Keratinocyte (primary cell): ENCODE measurements around the gene OR5M10. TPM values are rescaled to one million over a fixed set of nuclear protein-coding genes. Genes with fewer than 3 reads are reported as not detected.

Experiments used
- DNase-seq: peaks from one replicate; pipeline ENCODE4 v3.0.0-alpha.2; 2011; ENCODE audit warnings: low read depth, missing footprints, low spot score
- FAIRE-seq: peaks from 2 replicates; lab custom pipeline; 2011; peaks lifted over from hg19 to GRCh38; lab: Jason Lieb, UNC
- H2AFZ ChIP-seq: 2 replicates; pipeline ENCODE4 v1.6.0; 2012; ENCODE audit warnings: low read length, control low read depth, inconsistent platforms; ENCODE audit not compliant: control insufficient read depth
- H3K27ac ChIP-seq: 2 replicates; pipeline ENCODE4 v1.5.1; 2011; ENCODE audit warnings: low read length; ENCODE audit not compliant: control insufficient read depth, insufficient read depth
- H3K27me3 ChIP-seq: 3 replicates; pipeline ENCODE4 v1.6.0; 2011; ENCODE audit warnings: low read length; ENCODE audit not compliant: control insufficient read depth, insufficient read depth; ENCODE audit errors: extremely low read depth
- H3K36me3 ChIP-seq, 2 experiments: 2 replicates in 1 of 2; 3 replicates in 1 of 2; pipeline ENCODE4 v1.5.1; 2011; ENCODE audit warnings: low read length in 2 of 2, mild to moderate bottlenecking in 1 of 2; ENCODE audit not compliant: control insufficient read depth in 2 of 2, insufficient read depth in 2 of 2; ENCODE audit errors: extremely low read depth in 1 of 2
- H3K4me1 ChIP-seq: 3 replicates; pipeline ENCODE4 v1.5.1; 2011; ENCODE audit warnings: low read length; ENCODE audit not compliant: control insufficient read depth, insufficient read depth; ENCODE audit errors: extremely low read depth
- H3K4me2 ChIP-seq: 3 replicates; pipeline ENCODE4 v1.6.0; 2011; ENCODE audit warnings: low read depth, low read length; ENCODE audit not compliant: control insufficient read depth, insufficient read depth; ENCODE audit errors: extremely low read depth
- H3K4me3 ChIP-seq, 3 experiments: fragments of 200-600 bp in 1 of 3; sonication (generic) in 1 of 3; 2 replicates in 2 of 3; 3 replicates in 1 of 3; pipeline ENCODE4 v1.5.1; 2011 to 2016; ENCODE audit warnings: low read length in 3 of 3, mild to moderate bottlenecking in 3 of 3, control low read depth in 2 of 3, inconsistent platforms in 1 of 3, low read depth in 1 of 3, mixed read lengths in 1 of 3, mixed run types in 1 of 3, moderate library complexity in 1 of 3; ENCODE audit not compliant: control insufficient read depth in 2 of 3, insufficient read depth in 2 of 3; ENCODE audit errors: extremely low read depth in 1 of 3
- H3K79me2 ChIP-seq: 2 replicates; pipeline ENCODE4 v1.6.0; 2012; ENCODE audit warnings: low read length; ENCODE audit not compliant: control insufficient read depth, insufficient read depth
- H3K9ac ChIP-seq: 3 replicates; pipeline ENCODE4 v1.6.0; 2011; ENCODE audit warnings: low read length; ENCODE audit not compliant: control insufficient read depth, insufficient read depth; ENCODE audit errors: extremely low read depth
- H3K9me1 ChIP-seq: 3 replicates; pipeline ENCODE4 v1.6.0; 2011; ENCODE audit warnings: low read length; ENCODE audit not compliant: control insufficient read depth, insufficient read depth; ENCODE audit errors: extremely low read depth
- H3K9me3 ChIP-seq: 2 replicates; pipeline ENCODE4 v1.5.1; 2012; ENCODE audit warnings: low read depth, low read length; ENCODE audit not compliant: control insufficient read depth
- H4K20me1 ChIP-seq: 3 replicates; pipeline ENCODE4 v1.6.0; 2011; ENCODE audit warnings: low read length; ENCODE audit not compliant: control insufficient read depth, insufficient read depth; ENCODE audit errors: extremely low read depth
- CTCF ChIP-seq, 3 experiments: IDR thresholded peaks in 1 of 3; conservative IDR thresholded peaks in 1 of 3; optimal IDR thresholded peaks in 1 of 3; 2 replicates in 2 of 3; 3 replicates in 1 of 3; pipeline versions ENCODE3 to v1.5.1; 2011; ENCODE audit warnings: low read length in 3 of 3, mild to moderate bottlenecking in 3 of 3, moderate library complexity in 2 of 3, control low read depth in 1 of 3, inconsistent platforms in 1 of 3; ENCODE audit not compliant: insufficient read depth in 2 of 3; ENCODE audit errors: extremely low read depth in 1 of 3
- EZH2 ChIP-seq: IDR thresholded peaks from one replicate; pipeline ENCODE4 v1.6.1; 2012; ENCODE audit warnings: inconsistent platforms, mild to moderate bottlenecking, low read length, moderate library complexity
- dilution Hi-C: fragments of 300-500 bp; cut with MboI; formaldehyde crosslinking; loops from one replicate; pipeline ENCODE4 v1.7.0; 2020; ENCODE audit warnings: low sequenced_read_pairs; ENCODE audit not compliant: extremely low pct_ligation_motif_present
- polyA plus RNA-seq, 5 experiments: library from polyadenylated mRNA; depleted of rRNA in 3 of 5; stranded (reverse) in 3 of 5; stranded (forward) in 1 of 5; unstranded in 1 of 5; fragments of >200 nt; gene quantifications; 1 replicate in 1 of 5; 2 replicates in 3 of 5; 3 replicates in 1 of 5; pipeline versions ENCODE4 v1.2.1 to v1.2.3, GENCODE V29; 2011 to 2012; ENCODE audit warnings: missing spikeins in 2 of 5, low read depth in 1 of 5, low replicate concordance in 1 of 5

Gene OR5M10
- polyA plus RNA-seq, 1 donor (not counting 4 experiments of a cell fraction or from before 2014, with no cell fraction given), result not detected

- Histone ChIP-seq H3K9me3 (no peaks in the 10 kb centered on the region), H3K4me2 (no peak overlapping the region), H3K27me3 (no peaks in the 10 kb centered on the region), H3K27ac (no peak overlapping the region), H2AFZ (no peak overlapping the region), H3K36me3 (no peaks in the 10 kb centered on the region), H3K9me1 (no peaks in the 10 kb centered on the region), H3K4me3 (no peak overlapping the region), H3K9ac (no peak overlapping the region), H3K4me1 (no peaks in the 10 kb centered on the region), H4K20me1 (no peaks in the 10 kb centered on the region), H3K79me2 (no peaks in the 10 kb centered on the region)
- no peak for TF ChIP-seq EZH2
- TF ChIP-seq CTCF (optimal IDR thresholded peaks at IDR 0.05 in 1 of 3, IDR thresholded peaks at IDR 0.05 in 1 of 3, conservative IDR thresholded peaks at IDR 0.05 in 1 of 3; ENCODE audit: extremely low read depth in 1 of 3, insufficient read depth in 2 of 3, low read length in 3 of 3), result no peak
- DNase-seq (no peak), FAIRE-seq (no peak)
- dilution Hi-C loops, result no loop called here
These were observed 33.8 kb downstream of the OR5M10 start for GRCh38 chr11:56543739-56544138.

GRCh38 chr11:56543157-56543556, 34.4 kb downstream of the OR5M10 start, which contains the start of gene OR5M11:
OR5M11 (minus strand) TSS chr11:56543257; CDS start chr11:56543257, 0 bp downstream.
- H3K9ac ChIP-seq, result no peak within 1 kb of the TSS
- no peaks in the 10 kb centered on the region for H4K20me1 ChIP-seq
- no peak within 1 kb of the TSS for H3K27ac ChIP-seq
- H3K4me1 ChIP-seq, result no peaks in the 10 kb centered on the region
- H3K9me1 ChIP-seq, result no peaks in the 10 kb centered on the region
- no peaks in the 10 kb centered on the region for H3K27me3 ChIP-seq
- H3K9me3 ChIP-seq, result no peaks in the 10 kb centered on the region
- H3K4me2 ChIP-seq, result no peak within 1 kb of the TSS
- H3K79me2 ChIP-seq, result no peaks in the 10 kb centered on the region
- H3K4me3 ChIP-seq, result no peak within 1 kb of the TSS
- dilution Hi-C loops, result no loop called here
- DNase-seq (no peak), FAIRE-seq (no peak)
- no peak for TF ChIP-seq EZH2
- TF ChIP-seq CTCF (optimal IDR thresholded peaks at IDR 0.05 in 1 of 3, IDR thresholded peaks at IDR 0.05 in 1 of 3, conservative IDR thresholded peaks at IDR 0.05 in 1 of 3; ENCODE audit: extremely low read depth in 1 of 3, insufficient read depth in 2 of 3, low read length in 3 of 3), result no peak
- no peak within 1 kb of the TSS for H2AFZ ChIP-seq
- no peaks in the 10 kb centered on the region for H3K36me3 ChIP-seq
